NT2/D1 (cell line): Measurements from ENCODE around the gene APOE.
A peak's percentile ranks its signal among the peaks of the same experiment; 100 is the strongest.

Experiments used
- DNase-seq: peaks from one replicate; pipeline ENCODE4 v3.0.0-alpha.2; 2011; ENCODE audit warnings: low read depth, low spot score
- H3K27me3 ChIP-seq: 2 replicates; pipeline ENCODE4 v1.6.0; 2011; ENCODE audit warnings: mild to moderate bottlenecking; ENCODE audit not compliant: insufficient read length, insufficient read depth
- H3K36me3 ChIP-seq: 2 replicates; pipeline ENCODE4 v1.6.1; 2011; ENCODE audit warnings: mild to moderate bottlenecking, low read length, mixed read lengths; ENCODE audit not compliant: insufficient read depth, insufficient read length
- H3K4me1 ChIP-seq: 2 replicates; pipeline ENCODE4 v1.5.1; 2011; ENCODE audit not compliant: insufficient read depth, insufficient read length
- H3K4me3 ChIP-seq: 2 replicates; pipeline ENCODE4 v1.5.1; 2011; ENCODE audit warnings: low read depth; ENCODE audit not compliant: insufficient read length
- H3K9ac ChIP-seq: 2 replicates; pipeline ENCODE4 v1.6.0; 2011; ENCODE audit warnings: low read depth; ENCODE audit not compliant: insufficient read length
- H3K9me3 ChIP-seq: 2 replicates; pipeline ENCODE4 v1.5.1; 2011; ENCODE audit warnings: mild to moderate bottlenecking, low read length; ENCODE audit not compliant: insufficient read depth
- SUZ12 ChIP-seq: IDR thresholded peaks from 2 replicates; pipeline ENCODE4 v1.6.1; 2011; ENCODE audit not compliant: insufficient read length, insufficient read depth; ENCODE audit errors: extremely low read depth
- YY1 ChIP-seq: IDR thresholded peaks from 2 replicates; pipeline ENCODE4 v1.6.1; 2011; ENCODE audit not compliant: insufficient read length, insufficient read depth
- ZNF274 ChIP-seq: IDR thresholded peaks from 2 replicates; pipeline ENCODE4 v1.6.1; 2011; ENCODE audit warnings: mild to moderate bottlenecking, low read depth, low read length

Gene APOE

DNA sequence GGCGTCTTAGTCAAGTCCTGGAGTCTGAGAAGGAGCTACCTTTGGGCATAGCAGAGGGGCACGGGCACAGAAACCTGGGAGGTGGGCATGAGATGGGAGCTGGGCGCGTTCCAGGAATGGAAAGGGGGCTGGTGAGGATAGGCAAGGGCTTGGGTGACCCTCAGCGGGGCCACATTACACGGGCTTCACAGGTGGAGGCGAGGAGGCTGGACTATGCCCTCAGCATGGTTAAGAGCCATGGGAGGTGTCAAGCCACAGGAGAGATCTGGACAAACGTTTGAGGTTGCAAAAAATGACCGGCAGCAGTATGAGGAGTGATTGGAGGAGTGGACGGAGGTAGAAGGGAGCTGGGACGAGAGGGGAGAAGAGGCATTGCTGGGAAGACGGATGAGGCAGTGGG is 38.0 kb upstream of the APOE start:
- Histone ChIP-seq H3K4me1 (peaks cover 5% of the 10 kb centered on the region), H3K9ac (peak overlapping the region; percentile 50), H3K4me3 (no peak overlapping the region), H3K36me3 (peaks cover 59% of the 10 kb centered on the region), H3K27me3 (no peaks in the 10 kb centered on the region), H3K9me3 (no peaks in the 10 kb centered on the region)
- TF ChIP-seq YY1 (no peak), ZNF274 (no peak), SUZ12 (no peak)
- no peak for DNase-seq

DNA sequence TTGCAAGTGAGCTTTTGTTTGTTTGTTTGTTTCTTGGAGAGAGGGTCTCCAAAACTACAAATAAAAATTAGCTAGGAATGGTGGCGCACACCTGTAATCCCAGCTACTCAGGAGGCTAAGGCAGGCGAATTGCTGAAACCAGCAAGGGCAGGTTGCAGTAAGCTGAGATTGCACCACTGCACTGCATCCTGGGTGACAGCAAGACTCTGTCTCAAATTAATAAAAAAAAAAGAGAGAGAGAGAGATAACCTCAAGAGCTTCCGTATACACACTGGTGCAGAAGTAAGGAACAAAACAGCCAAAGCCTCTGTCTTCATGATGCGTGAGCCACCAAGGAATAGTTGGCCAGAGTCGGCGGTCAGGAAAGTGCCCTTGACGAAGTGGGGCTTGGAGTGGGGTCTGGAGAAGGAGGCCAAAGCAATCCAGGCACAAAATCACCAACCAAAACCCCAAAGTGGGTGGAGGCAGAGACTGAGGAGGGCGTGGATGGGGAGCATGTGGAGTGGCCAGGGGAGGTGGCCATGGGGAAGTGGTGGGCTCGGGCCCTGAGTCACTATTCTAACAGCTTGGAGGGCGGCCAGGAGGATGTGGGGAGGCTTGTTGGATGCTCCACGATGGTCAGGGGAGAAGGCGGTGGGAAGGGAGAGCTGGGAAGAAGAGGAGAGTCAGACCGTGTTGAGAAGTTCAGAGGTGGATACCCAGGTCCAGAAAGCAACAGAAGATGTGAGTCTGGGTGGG is 35.7 kb upstream of the APOE start:
- Histone ChIP-seq H3K36me3 (peaks cover 77% of the 10 kb centered on the region), H3K4me1 (peaks cover 8% of the 10 kb centered on the region), H3K4me3 (no peak overlapping the region), H3K27me3 (no peaks in the 10 kb centered on the region), H3K9me3 (no peaks in the 10 kb centered on the region), H3K9ac (no peak overlapping the region)
- TF ChIP-seq YY1 (no peak), SUZ12 (no peak), ZNF274 (no peak)
- DNase-seq = no peak

DNA sequence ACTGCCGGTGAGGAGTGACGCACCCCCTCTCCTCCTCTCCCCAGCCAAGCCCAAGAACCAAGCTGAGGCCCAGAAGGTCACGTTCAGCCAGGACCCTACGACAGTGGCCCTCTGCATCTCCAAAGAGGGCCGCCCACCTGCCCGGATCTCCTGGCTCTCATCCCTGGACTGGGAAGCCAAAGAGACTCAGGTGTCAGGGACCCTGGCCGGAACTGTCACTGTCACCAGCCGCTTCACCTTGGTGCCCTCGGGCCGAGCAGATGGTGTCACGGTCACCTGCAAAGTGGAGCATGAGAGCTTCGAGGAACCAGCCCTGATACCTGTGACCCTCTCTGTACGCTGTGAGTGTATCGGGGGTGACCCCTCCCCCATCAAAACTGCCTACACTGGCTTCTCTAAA is 33.8 kb upstream of the APOE start:
- DNase-seq = no peak
- Histone ChIP-seq H3K4me1 (peaks cover 5% of the 10 kb centered on the region), H3K9me3 (no peaks in the 10 kb centered on the region), H3K4me3 (no peak overlapping the region), H3K27me3 (no peaks in the 10 kb centered on the region), H3K36me3 (peaks cover 76% of the 10 kb centered on the region), H3K9ac (no peak overlapping the region)
- no peak for TF ChIP-seq YY1
- no peak for TF ChIP-seq ZNF274
- TF ChIP-seq SUZ12 = no peak

DNA sequence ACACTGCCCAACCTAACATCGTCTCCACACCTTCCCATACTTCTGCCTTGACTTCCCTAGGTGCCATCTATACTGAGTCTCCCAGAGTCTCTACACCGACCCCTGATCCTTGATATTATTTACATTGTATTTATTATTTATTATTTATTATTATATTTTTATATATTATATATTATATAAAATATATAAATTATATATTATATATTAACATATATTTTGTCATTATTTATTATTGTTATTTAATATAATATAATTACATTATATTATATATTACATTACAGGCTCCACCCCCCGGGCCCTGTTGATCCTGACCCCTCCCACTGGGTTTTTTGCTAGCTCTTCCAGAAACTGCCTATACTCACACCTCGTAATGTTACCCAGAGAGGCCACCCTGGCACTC is 32.9 kb upstream of the APOE start:
- Histone ChIP-seq H3K9ac (no peak overlapping the region), H3K9me3 (no peaks in the 10 kb centered on the region), H3K4me3 (no peak overlapping the region), H3K4me1 (peaks cover 5% of the 10 kb centered on the region), H3K36me3 (peaks cover 78% of the 10 kb centered on the region), H3K27me3 (no peaks in the 10 kb centered on the region)
- DNase-seq = no peak
- TF ChIP-seq ZNF274 (no peak), YY1 (no peak), SUZ12 (no peak)

DNA sequence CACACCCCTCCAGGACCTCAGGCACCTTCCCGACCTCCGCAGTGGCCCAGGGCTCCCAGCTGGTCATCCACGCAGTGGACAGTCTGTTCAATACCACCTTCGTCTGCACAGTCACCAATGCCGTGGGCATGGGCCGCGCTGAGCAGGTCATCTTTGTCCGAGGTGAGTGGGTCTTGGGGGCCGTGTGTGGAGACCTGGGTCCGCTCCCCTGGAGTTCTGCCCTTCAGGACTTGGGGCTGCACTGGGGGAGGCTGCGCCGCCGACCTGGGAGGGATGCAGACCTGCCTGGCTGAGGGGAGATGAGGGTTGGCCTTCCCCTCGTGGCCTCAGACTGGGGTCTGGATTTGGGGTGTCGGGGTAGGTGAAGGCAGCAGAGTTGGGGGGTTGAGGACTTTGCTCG is 31.3 kb upstream of the APOE start:
- no peaks in the 10 kb centered on the region for H3K9me3 ChIP-seq
- peaks cover 86% of the 10 kb centered on the region for H3K36me3 ChIP-seq
- DNase-seq = no peak
- H3K9ac ChIP-seq = no peak overlapping the region
- TF ChIP-seq ZNF274 = no peak
- TF ChIP-seq YY1 = no peak
- no peak for TF ChIP-seq SUZ12
- H3K27me3 ChIP-seq = no peaks in the 10 kb centered on the region
- peaks cover 10% of the 10 kb centered on the region for H3K4me1 ChIP-seq
- no peak overlapping the region for H3K4me3 ChIP-seq

DNA sequence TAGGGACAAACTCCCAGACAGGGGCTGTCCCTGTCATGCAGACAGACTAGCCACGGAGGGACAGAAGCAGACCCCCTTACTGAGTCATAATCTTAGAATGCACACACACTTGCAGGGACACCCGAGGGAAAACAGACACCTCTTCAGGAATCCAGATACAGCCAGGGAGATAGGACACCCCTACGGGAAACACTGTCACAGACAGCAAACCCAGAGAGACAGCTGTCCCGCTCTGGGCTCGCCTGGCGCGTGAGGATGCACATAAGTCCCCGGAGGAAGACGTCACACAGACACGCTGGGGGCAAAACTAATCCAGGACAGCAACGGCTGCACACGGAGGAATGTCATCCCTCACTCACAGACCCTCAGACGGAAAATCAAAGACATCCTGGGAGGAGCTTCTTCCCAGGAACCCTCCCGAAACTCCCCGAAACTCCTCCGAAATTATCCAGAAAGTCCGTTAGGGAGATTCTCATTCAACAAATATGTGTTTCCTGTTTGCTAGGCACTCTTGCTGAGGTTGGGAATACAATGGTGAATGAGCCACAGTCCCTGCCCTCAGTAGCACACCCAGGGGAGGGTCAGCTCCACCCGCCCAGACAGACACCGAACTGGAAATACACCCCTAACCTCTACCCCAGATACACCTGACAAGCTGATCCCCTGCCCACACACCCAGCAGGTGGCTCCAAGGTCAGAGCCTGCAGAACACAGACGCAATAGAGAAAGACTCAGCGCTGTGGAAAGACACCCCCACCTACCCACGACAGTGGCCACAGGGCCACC is 29.7 kb upstream of the APOE start:
- TF ChIP-seq YY1 (no peak), SUZ12 (no peak), ZNF274 (no peak)
- DNase-seq = no peak
- no peak overlapping the region for H3K9ac ChIP-seq
- no peak overlapping the region for H3K4me3 ChIP-seq
- H3K27me3 ChIP-seq = no peaks in the 10 kb centered on the region
- no peaks in the 10 kb centered on the region for H3K9me3 ChIP-seq
- peaks cover 86% of the 10 kb centered on the region for H3K36me3 ChIP-seq
- H3K4me1 ChIP-seq = peaks cover 16% of the 10 kb centered on the region

DNA sequence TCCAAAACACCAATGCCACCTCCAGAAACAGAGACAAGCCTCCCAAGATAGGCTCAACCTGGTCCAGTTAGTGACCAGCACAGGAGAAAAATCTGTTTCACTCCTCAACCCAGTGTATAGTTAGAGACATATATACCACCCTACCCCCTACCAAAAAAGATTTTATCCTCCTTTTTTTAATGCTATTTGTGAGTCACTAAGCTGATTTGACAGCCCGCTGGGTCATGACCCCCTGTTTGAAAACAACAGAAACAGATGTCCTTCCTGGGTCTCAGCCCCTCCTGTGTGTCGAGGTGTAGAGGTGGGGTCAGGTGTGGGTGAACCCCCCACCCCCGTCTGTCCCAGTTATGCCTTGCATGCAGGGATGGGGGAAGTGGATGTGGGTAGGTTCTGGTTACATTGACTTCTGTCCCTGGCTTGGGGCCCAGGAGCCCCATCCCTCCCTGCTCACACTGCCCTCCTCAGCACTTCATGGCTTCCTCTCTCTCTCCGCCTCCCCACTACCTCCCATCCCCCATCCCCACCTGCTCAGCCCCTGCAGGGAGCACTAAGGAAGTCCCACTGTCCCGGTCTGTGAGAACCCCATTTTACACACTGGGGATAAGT is 28.6 kb upstream of the APOE start:
- DNase-seq = no peak
- Histone ChIP-seq H3K4me1 (peaks cover 15% of the 10 kb centered on the region), H3K27me3 (no peaks in the 10 kb centered on the region), H3K9ac (no peak overlapping the region), H3K9me3 (no peaks in the 10 kb centered on the region), H3K36me3 (peaks cover 78% of the 10 kb centered on the region), H3K4me3 (no peak overlapping the region)
- TF ChIP-seq SUZ12 (no peak), ZNF274 (no peak), YY1 (no peak)
